GM18502 (cell line): ENCODE measurements around the gene PDZD2.
A peak's percentile ranks its signal among the peaks of the same experiment; 100 is the strongest.
"Not testable (repeated sequence)": the region's sequence is repeated elsewhere in the genome, so short reads cannot be mapped to it uniquely, and the experiment has no call there.

ENCODE experiments used
- ATAC-seq: cut with Tn5 transposase; IDR thresholded peaks from one replicate; pipeline ENCODE4 v1.9.1; 2021; ENCODE audit warnings: mild to moderate bottlenecking; ENCODE audit not compliant: unreplicated experiment, poor library complexity

Gene PDZD2

GRCh38 chr5:32080565-32080964, 441.6 kb downstream of the PDZD2 start:
- not testable (repeated sequence) for ATAC-seq

GRCh38 chr5:32082701-32083100, 443.8 kb downstream of the PDZD2 start:
- no peak for ATAC-seq

GRCh38 chr5:32083981-32084430, 445.1 kb downstream of the PDZD2 start:
- no peak for ATAC-seq

GRCh38 chr5:32087086-32088082, 448.5 kb downstream of the PDZD2 start:
- no peak for ATAC-seq

GRCh38 chr5:32088214-32088613, 449.3 kb downstream of the PDZD2 start:
- ATAC-seq, result no peak

GRCh38 chr5:32089146-32090000, 450.4 kb downstream of the PDZD2 start:
- ATAC-seq, result no peak

GRCh38 chr5:32090026-32090754, 451.3 kb downstream of the PDZD2 start:
- ATAC-seq, result no peak

- no peak for ATAC-seq
These were observed 451.8 kb downstream of the PDZD2 start for GRCh38 chr5:32090755-32091128.

GRCh38 chr5:32092938-32093812, 454.2 kb downstream of the PDZD2 start:
- ATAC-seq, result peak; percentile 95

GRCh38 chr5:32094691-32095090, 455.8 kb downstream of the PDZD2 start:
- ATAC-seq, result no peak

- no peak for ATAC-seq
These were observed 456.3 kb downstream of the PDZD2 start for GRCh38 chr5:32095261-32095671.

GRCh38 chr5:32096891-32097595, 458.1 kb downstream of the PDZD2 start:
- ATAC-seq, result no peak

GRCh38 chr5:32098291-32098690, 459.4 kb downstream of the PDZD2 start:
- ATAC-seq, result no peak

GRCh38 chr5:32098890-32099310, 460.0 kb downstream of the PDZD2 start:
- no peak for ATAC-seq

- no peak for ATAC-seq
These were observed 460.6 kb downstream of the PDZD2 start for GRCh38 chr5:32099486-32100035.

- ATAC-seq, result no peak
These were observed 461.3 kb downstream of the PDZD2 start for GRCh38 chr5:32100230-32100629.

GRCh38 chr5:32100691-32101302, 461.9 kb downstream of the PDZD2 start:
- no peak for ATAC-seq
